ENCODE data around the gene SLC25A5. TPM values are rescaled to one million over a fixed set of nuclear protein-coding genes. Genes with fewer than 3 reads are reported as not detected.
A peak's percentile ranks its signal among the peaks of the same experiment; 100 is the strongest.

Gene SLC25A5
- total and polyA plus RNA-seq, 10 of the 15 experiments (the other 5 are each of a cell fraction or from before 2014, with no cell fraction given): 361 to 3,863 (median 618) TPM

GRCh38 chrX:119501511-119502148 lies 33.4 kb downstream of the SLC25A5 start (continued):
- TF ChIP-seq KLF5 (IDR thresholded peaks at IDR 0.05; ENCODE audit: partially characterized antibody): no peak
- no peak for TF ChIP-seq YBX1 (IDR thresholded peaks at IDR 0.05)
- TF ChIP-seq NFIC (IDR thresholded peaks at IDR 0.05; ENCODE audit: low read depth, low read length): no peak
- no peak for TF ChIP-seq CREM (IDR thresholded peaks at IDR 0.05; ENCODE audit: low read depth)
- TF ChIP-seq ZSCAN29 (IDR thresholded peaks at IDR 0.05): no peak

DNA sequence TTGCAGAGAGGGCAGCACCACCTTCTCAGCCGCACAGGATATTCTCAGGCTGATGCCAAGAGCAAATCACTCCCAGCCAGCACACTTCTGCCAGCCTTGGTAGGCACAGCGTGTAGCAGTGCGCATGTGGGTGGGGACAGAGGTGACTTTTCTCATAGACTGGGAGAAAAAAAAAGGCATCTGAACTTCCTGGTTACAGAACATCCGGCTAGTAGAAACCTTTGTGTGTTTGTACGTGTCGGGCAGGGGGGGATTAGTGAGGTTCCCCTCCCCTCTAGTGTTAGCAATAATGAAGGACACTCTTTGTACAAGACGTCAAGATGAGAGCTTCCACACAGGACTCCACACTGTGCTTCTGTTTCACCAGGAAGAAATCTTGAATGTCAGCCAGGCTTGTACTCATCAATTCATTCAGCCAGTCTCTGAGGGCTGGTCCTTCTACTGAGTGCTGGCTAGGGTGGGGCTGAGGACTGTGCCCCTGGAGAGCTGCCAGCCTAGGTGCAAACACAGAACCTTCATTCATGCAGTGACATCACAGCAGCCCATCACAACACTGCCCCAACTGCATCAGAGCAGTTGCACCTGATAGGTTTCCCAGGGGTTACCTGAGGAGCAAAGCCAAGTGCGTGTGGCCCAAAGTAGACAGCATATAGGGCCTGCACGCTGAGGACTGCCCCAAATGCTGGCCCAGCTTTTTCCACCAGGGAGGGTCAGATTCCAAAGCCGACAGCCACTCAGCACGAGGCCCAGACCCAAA lies 34.7 kb downstream of the SLC25A5 start:
- no peaks in the 10 kb centered on the region for H3K9me3 ChIP-seq (replicated peaks; ENCODE audit: control insufficient read depth, insufficient read depth, low read length)
- H3K4me3 ChIP-seq: no peak overlapping the region
- no peak overlapping the region for H3K9ac ChIP-seq (ENCODE audit: control insufficient read depth, insufficient read depth, low read length)
- FAIRE-seq (no peak), ATAC-seq (no peak), DNase-seq (ENCODE audit: low read depth, low spot score) (no peak)
- RAD21 ChIA-PET (ENCODE audit: unreplicated experiment): no interaction called here
- H3K4me2 ChIP-seq (ENCODE audit: control insufficient read depth, insufficient read depth): no peak overlapping the region
- H3K4me1 ChIP-seq (ENCODE audit: control insufficient read depth, insufficient read depth, low read length): no peaks in the 10 kb centered on the region
- 41% methylated on average over 11 of the region's 11 CpGs for WGBS (ENCODE audit: insufficient coverage, insufficient replicate concordance, low lambda C conversion rate, missing lambda C conversion rate)
- no peaks in the 10 kb centered on the region for H3K36me3 ChIP-seq (ENCODE audit: control insufficient read depth in 2 of 2, insufficient read depth in 2 of 2, low read length in 1 of 2)
- CTCF ChIA-PET: interaction anchor here (1.1 to 1.6 kb wide), 3 partner anchors 9 to 13 kb away, joined by 4 read pairs; no protein-coding TSS in a partner anchor
- intact Hi-C loops (cut with micrococcal nuclease; ENCODE audit: unreplicated experiment) (no loop called here), in situ Hi-C loops (cut with MboI) (no loop called here)
- no TSS peak for BruUV-seq (replicated peaks)
- H4K20me1 ChIP-seq (ENCODE audit: control insufficient read depth, insufficient read depth): no peaks in the 10 kb centered on the region
- SMC1A ChIA-PET (ENCODE audit: uncharacterized antibody, unreplicated experiment): interaction anchor here (1.3 kb wide), 1 partner anchor 10 kb away, joined by 3 read pairs; no protein-coding TSS in a partner anchor
- no peak overlapping the region for H3K27ac ChIP-seq (ENCODE audit: control insufficient read depth, insufficient read depth)
- POLR2A ChIA-PET: no interaction called here
- H2AFZ ChIP-seq (ENCODE audit: control insufficient read depth, low read depth, low read length): peak overlapping the region; percentile 23; the same call in 1 of the 2 replicates
- H3K27me3 ChIP-seq (replicated peaks in 1 of 2; ENCODE audit: control insufficient read depth in 2 of 2, insufficient read depth in 2 of 2, low read length in 1 of 2): no peaks in the 10 kb centered on the region
- H3K79me2 ChIP-seq (ENCODE audit: control insufficient read depth, insufficient read depth, low read length): no peaks in the 10 kb centered on the region
- TF ChIP-seq, protein P1, sequence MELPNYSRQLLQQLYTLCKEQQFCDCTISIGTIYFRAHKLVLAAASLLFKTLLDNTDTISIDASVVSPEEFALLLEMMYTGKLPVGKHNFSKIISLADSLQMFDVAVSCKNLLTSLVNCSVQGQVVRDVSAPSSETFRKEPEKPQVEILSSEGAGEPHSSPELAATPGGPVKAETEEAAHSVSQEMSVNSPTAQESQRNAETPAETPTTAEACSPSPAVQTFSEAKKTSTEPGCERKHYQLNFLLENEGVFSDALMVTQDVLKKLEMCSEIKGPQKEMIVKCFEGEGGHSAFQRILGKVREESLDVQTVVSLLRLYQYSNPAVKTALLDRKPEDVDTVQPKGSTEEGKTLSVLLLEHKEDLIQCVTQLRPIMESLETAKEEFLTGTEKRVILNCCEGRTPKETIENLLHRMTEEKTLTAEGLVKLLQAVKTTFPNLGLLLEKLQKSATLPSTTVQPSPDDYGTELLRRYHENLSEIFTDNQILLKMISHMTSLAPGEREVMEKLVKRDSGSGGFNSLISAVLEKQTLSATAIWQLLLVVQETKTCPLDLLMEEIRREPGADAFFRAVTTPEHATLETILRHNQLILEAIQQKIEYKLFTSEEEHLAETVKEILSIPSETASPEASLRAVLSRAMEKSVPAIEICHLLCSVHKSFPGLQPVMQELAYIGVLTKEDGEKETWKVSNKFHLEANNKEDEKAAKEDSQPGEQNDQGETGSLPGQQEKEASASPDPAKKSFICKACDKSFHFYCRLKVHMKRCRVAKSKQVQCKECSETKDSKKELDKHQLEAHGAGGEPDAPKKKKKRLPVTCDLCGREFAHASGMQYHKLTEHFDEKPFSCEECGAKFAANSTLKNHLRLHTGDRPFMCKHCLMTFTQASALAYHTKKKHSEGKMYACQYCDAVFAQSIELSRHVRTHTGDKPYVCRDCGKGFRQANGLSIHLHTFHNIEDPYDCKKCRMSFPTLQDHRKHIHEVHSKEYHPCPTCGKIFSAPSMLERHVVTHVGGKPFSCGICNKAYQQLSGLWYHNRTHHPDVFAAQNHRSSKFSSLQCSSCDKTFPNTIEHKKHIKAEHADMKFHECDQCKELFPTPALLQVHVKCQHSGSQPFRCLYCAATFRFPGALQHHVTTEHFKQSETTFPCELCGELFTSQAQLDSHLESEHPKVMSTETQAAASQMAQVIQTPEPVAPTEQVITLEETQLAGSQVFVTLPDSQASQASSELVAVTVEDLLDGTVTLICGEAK (IDR thresholded peaks at IDR 0.05; ENCODE audit: borderline replicate concordance): no peak
- TF ChIP-seq SREBF2 (IDR thresholded peaks at IDR 0.05; ENCODE audit: low read length): no peak
- no peak for TF ChIP-seq KAT2A (conservative IDR thresholded peaks at IDR 0.05; ENCODE audit: control insufficient read depth, low read depth, low read length)
- no peak for TF ChIP-seq KLF5 (IDR thresholded peaks at IDR 0.05; ENCODE audit: partially characterized antibody)
- no peak for TF ChIP-seq POLR2AphosphoS2 (IDR thresholded peaks at IDR 0.05; ENCODE audit: low read depth, low read length)
- TF ChIP-seq, protein P2, sequence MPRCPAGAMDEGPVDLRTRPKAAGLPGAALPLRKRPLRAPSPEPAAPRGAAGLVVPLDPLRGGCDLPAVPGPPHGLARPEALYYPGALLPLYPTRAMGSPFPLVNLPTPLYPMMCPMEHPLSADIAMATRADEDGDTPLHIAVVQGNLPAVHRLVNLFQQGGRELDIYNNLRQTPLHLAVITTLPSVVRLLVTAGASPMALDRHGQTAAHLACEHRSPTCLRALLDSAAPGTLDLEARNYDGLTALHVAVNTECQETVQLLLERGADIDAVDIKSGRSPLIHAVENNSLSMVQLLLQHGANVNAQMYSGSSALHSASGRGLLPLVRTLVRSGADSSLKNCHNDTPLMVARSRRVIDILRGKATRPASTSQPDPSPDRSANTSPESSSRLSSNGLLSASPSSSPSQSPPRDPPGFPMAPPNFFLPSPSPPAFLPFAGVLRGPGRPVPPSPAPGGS (IDR thresholded peaks at IDR 0.05; ENCODE audit: borderline replicate concordance, insufficient read depth, low read depth, low read length, poor library complexity, severe bottlenecking): no peak
- TF ChIP-seq, protein P3, sequence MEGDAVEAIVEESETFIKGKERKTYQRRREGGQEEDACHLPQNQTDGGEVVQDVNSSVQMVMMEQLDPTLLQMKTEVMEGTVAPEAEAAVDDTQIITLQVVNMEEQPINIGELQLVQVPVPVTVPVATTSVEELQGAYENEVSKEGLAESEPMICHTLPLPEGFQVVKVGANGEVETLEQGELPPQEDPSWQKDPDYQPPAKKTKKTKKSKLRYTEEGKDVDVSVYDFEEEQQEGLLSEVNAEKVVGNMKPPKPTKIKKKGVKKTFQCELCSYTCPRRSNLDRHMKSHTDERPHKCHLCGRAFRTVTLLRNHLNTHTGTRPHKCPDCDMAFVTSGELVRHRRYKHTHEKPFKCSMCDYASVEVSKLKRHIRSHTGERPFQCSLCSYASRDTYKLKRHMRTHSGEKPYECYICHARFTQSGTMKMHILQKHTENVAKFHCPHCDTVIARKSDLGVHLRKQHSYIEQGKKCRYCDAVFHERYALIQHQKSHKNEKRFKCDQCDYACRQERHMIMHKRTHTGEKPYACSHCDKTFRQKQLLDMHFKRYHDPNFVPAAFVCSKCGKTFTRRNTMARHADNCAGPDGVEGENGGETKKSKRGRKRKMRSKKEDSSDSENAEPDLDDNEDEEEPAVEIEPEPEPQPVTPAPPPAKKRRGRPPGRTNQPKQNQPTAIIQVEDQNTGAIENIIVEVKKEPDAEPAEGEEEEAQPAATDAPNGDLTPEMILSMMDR (IDR thresholded peaks at IDR 0.05 in 2 of 3, conservative IDR thresholded peaks at IDR 0.05 in 1 of 3; ENCODE audit: control insufficient read depth in 2 of 3, extremely low read depth in 1 of 3, insufficient read depth in 1 of 3, low read depth in 3 of 3, low read length in 3 of 3): no peak
- TF ChIP-seq PAX5 (IDR thresholded peaks at IDR 0.05; ENCODE audit: borderline replicate concordance, low read depth, low read length): no peak
- no peak for TF ChIP-seq SREBF1 (IDR thresholded peaks at IDR 0.05; ENCODE audit: low read length)
- no peak for TF ChIP-seq NFYB (IDR thresholded peaks at IDR 0.05; ENCODE audit: insufficient read depth, low read depth, low read length)
